ENCODE data around the gene ZNF367. TPM values are rescaled to one million over a fixed set of nuclear protein-coding genes. Genes with fewer than 3 reads are reported as not detected.

The ZNF367 gene
- total RNA-seq, 2 donors from 2014 or later, result 3.6 to 18.9 TPM

GRCh38 chr9:96460882-96461281, 42.7 kb upstream of the ZNF367 start:
- Histone ChIP-seq H3K4me1 (no peaks in the 10 kb centered on the region), H3K36me3 (no peaks in the 10 kb centered on the region), H3K4me3 (no peak overlapping the region), H3K9me3 (no peaks in the 10 kb centered on the region), H3K27ac (no peak overlapping the region), H3K9ac (ENCODE audit: low read depth in 2 of 2, low read length in 2 of 2) (no peak overlapping the region), H3K27me3 (no peaks in the 10 kb centered on the region)
- DNase-seq, result no peak
- TF ChIP-seq CTCF (IDR thresholded peaks at IDR 0.05), result no peak
- intact Hi-C loops (cut with DNase I), result no loop called here

GRCh38 chr9:96460470-96460869, 42.3 kb upstream of the ZNF367 start:
- Histone ChIP-seq H3K27ac (no peak overlapping the region), H3K36me3 (no peaks in the 10 kb centered on the region), H3K9ac (ENCODE audit: low read depth in 2 of 2, low read length in 2 of 2) (no peak overlapping the region), H3K4me3 (no peak overlapping the region), H3K9me3 (no peaks in the 10 kb centered on the region), H3K4me1 (no peaks in the 10 kb centered on the region), H3K27me3 (no peaks in the 10 kb centered on the region)
- intact Hi-C loops (cut with DNase I), result no loop called here
- no peak for TF ChIP-seq CTCF (IDR thresholded peaks at IDR 0.05)
- DNase-seq, result no peak

GRCh38 chr9:96459268-96460007, 41.3 kb upstream of the ZNF367 start:
- H3K9me3 ChIP-seq, result no peaks in the 10 kb centered on the region
- no peak for DNase-seq
- no peak overlapping the region for H3K4me3 ChIP-seq
- no peaks in the 10 kb centered on the region for H3K36me3 ChIP-seq
- no peak overlapping the region for H3K9ac ChIP-seq (ENCODE audit: low read depth in 2 of 2, low read length in 2 of 2)
- H3K27ac ChIP-seq, result no peak overlapping the region
- intact Hi-C loops (cut with DNase I), result no loop called here
- H3K27me3 ChIP-seq, result no peaks in the 10 kb centered on the region
- no peaks in the 10 kb centered on the region for H3K4me1 ChIP-seq
- TF ChIP-seq CTCF (IDR thresholded peaks at IDR 0.05), result no peak

GRCh38 chr9:96458226-96458625, 40.1 kb upstream of the ZNF367 start:
- no peak for DNase-seq
- intact Hi-C loops (cut with DNase I), result no loop called here
- no peaks in the 10 kb centered on the region for H3K36me3 ChIP-seq
- no peak overlapping the region for H3K27ac ChIP-seq
- H3K9me3 ChIP-seq, result no peaks in the 10 kb centered on the region
- H3K4me3 ChIP-seq, result no peak overlapping the region
- TF ChIP-seq CTCF (IDR thresholded peaks at IDR 0.05), result no peak
- H3K27me3 ChIP-seq, result no peaks in the 10 kb centered on the region
- no peaks in the 10 kb centered on the region for H3K4me1 ChIP-seq
- no peak overlapping the region for H3K9ac ChIP-seq (ENCODE audit: low read depth in 2 of 2, low read length in 2 of 2)

GRCh38 chr9:96457266-96457665, 39.1 kb upstream of the ZNF367 start:
- no peaks in the 10 kb centered on the region for H3K36me3 ChIP-seq
- H3K27ac ChIP-seq, result no peak overlapping the region
- no peak overlapping the region for H3K9ac ChIP-seq (ENCODE audit: low read depth in 2 of 2, low read length in 2 of 2)
- no peak for DNase-seq
- no peak overlapping the region for H3K4me3 ChIP-seq
- no peaks in the 10 kb centered on the region for H3K27me3 ChIP-seq
- intact Hi-C loops (cut with DNase I), result no loop called here
- H3K4me1 ChIP-seq, result no peaks in the 10 kb centered on the region
- H3K9me3 ChIP-seq, result no peaks in the 10 kb centered on the region
- no peak for TF ChIP-seq CTCF (IDR thresholded peaks at IDR 0.05)

All from colonic mucosa (tissue), 4 donors.